GM10266 (cell line): ENCODE data around the gene NFIC.

Experiments used
- DNase-seq: peaks from one replicate; pipeline ENCODE4 v3.0.0; 2012; ENCODE audit errors: extremely low spot score
- TF ChIP-seq, protein P1 (sequence below): IDR thresholded peaks from 2 replicates; pipeline ENCODE4 v1.5.1; 2012; ENCODE audit warnings: mild to moderate bottlenecking, low read depth; ENCODE audit not compliant: control insufficient read depth, insufficient read depth; ENCODE audit errors: missing control alignments

Gene NFIC

GRCh38 chr19:3492919-3493318 lies 126.5 kb downstream of the NFIC start:
- TF ChIP-seq, protein P1, sequence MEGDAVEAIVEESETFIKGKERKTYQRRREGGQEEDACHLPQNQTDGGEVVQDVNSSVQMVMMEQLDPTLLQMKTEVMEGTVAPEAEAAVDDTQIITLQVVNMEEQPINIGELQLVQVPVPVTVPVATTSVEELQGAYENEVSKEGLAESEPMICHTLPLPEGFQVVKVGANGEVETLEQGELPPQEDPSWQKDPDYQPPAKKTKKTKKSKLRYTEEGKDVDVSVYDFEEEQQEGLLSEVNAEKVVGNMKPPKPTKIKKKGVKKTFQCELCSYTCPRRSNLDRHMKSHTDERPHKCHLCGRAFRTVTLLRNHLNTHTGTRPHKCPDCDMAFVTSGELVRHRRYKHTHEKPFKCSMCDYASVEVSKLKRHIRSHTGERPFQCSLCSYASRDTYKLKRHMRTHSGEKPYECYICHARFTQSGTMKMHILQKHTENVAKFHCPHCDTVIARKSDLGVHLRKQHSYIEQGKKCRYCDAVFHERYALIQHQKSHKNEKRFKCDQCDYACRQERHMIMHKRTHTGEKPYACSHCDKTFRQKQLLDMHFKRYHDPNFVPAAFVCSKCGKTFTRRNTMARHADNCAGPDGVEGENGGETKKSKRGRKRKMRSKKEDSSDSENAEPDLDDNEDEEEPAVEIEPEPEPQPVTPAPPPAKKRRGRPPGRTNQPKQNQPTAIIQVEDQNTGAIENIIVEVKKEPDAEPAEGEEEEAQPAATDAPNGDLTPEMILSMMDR = no peak
- no peak for DNase-seq

GRCh38 chr19:3493651-3494050 lies 127.3 kb downstream of the NFIC start:
- DNase-seq = no peak
- TF ChIP-seq, protein P1 = no peak

GRCh38 chr19:3494051-3494450 lies 127.7 kb downstream of the NFIC start:
- peak; percentile 75 for DNase-seq
- TF ChIP-seq, protein P1 = no peak

- no peak for DNase-seq
- TF ChIP-seq, protein P1 = no peak
Measured at GRCh38 chr19:3494559-3494958, 128.2 kb downstream of the NFIC start.

- TF ChIP-seq, protein P1 = no peak
- DNase-seq = no peak
Measured at GRCh38 chr19:3496392-3497273, 130.2 kb downstream of the NFIC start.

GRCh38 chr19:3497757-3498520 lies 131.6 kb downstream of the NFIC start:
- TF ChIP-seq, protein P1 = no peak

DNA sequence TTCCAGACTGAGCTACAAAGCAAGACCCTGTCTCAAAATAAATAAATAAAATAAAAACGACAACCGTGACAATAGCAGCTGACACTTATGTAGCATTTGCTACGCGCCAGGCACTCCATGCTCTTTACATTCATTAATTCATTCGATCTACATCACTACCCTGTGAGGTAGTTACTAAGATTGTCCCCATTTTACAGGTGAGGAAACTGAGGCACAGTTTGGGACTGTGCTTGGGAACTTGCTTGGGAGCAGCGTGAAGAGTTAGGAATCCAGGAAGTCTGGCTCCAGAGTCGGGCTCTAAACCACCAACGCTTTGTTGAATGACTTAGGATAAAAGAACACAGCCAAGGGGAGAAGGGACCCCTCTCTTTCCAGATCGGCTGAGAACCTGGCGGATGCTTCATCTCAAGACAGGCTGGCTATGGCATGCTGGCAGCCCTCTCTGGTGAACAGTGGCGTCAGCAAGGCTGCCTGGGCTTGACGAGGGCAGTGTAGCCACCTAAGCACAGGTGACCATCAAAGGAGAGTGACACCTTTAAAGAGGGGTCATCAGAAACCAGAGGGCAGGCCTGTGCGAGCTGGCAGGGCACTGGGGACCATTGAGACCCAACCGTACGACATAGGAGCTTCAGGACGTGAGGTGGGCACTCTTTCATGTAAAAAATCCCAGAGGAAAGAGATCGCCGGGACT lies 133.5 kb downstream of the NFIC start:
- DNase-seq = no peak
- TF ChIP-seq, protein P1 = no peak

More at GRCh38 chr19:3497757-3498520, 131.6 kb downstream of the NFIC start:
- no peak for DNase-seq
